Renal cortical epithelial cell (primary cell): ENCODE data around the gene TAF1B. TPM values are rescaled to one million over a fixed set of nuclear protein-coding genes. Genes with fewer than 3 reads are reported as not detected.
A peak's percentile ranks its signal among the peaks of the same experiment; 100 is the strongest.

Experiments used
- DNase-seq: peaks from one replicate; pipeline ENCODE4 v3.0.0-alpha.2; 2011; ENCODE audit warnings: low read depth
- total RNA-seq: library from RNA; depleted of rRNA; stranded (reverse); fragments of >200 nt; gene quantifications from 2 replicates; pipeline ENCODE4 v1.2.3, GENCODE V29; 2014

TAF1B gene
- total RNA-seq, result 30.5 and 37.7 TPM in 2 replicates

DNA sequence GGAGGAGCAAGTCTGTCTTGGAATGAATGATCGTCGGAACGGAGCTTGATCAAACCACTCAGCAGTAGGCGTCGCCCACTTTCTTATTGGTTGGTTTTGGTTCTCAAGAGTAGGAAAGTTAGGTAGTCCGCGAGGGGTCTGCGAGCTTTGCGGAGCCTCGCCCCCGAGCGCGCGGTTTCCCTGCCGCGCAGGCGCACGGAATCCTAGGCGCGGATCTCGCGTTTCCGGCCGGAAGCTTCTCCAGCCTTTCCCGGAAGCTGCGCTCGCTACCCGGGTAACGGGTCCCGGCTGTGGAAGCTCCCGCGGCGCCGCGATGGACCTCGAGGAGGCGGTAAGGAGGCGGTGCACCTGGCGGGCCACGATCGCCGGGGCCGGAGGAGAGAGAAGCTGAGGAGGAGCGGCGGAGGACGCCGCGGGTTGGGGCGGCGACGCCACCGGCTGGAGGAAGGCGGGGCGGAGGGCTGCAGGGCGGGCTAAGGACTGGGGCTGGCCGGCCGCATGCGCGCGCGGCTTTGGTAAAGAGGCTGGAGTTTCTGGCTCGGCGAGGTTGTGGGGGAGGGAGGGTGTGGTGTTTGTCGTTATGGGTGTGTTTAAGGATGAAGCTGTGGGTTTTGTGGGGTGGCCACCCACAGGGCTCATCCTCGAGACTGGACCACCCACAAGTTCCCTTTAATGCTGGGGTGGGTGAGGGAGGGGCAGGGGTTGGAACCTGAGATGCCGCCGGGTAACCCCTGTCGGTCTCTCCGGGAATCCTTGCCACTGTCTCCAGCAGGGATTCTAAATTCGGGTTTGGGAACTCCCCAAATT, at the start of gene TAF1B:
TAF1B (plus strand) TSS at position 246 of the 807 bp plus-strand sequence; CDS start at position 314, 68 bp downstream.
- peak; percentile 88 for DNase-seq

- no peak for DNase-seq
These were observed 49.2 kb upstream of the TAF1B start for GRCh38 chr2:9793918-9794717.

DNA sequence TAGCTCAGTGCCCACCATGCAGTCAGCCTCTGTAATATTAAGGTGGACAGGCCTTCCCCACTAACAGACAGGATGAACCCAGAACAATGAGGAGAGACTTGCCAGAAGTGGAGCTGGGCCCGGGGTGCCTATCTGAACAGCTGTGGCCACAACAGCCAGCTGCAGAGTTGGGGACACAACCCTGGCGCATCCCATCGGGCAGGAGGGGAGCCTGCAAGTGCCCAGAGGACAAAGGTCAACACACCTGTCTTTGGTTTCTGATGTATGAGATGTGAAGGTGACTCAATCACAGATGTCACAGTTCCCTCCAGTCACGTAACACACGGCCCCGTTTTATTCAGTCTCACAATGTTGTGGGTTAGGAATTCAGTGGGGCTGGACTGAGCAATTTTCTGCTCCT, 48.2 kb upstream of the TAF1B start:
- DNase-seq, result no peak

GRCh38 chr2:9796056-9797010, 46.9 kb upstream of the TAF1B start:
- DNase-seq, result no peak

- no peak for DNase-seq
These were observed 46.2 kb upstream of the TAF1B start for GRCh38 chr2:9797086-9797485.

DNA sequence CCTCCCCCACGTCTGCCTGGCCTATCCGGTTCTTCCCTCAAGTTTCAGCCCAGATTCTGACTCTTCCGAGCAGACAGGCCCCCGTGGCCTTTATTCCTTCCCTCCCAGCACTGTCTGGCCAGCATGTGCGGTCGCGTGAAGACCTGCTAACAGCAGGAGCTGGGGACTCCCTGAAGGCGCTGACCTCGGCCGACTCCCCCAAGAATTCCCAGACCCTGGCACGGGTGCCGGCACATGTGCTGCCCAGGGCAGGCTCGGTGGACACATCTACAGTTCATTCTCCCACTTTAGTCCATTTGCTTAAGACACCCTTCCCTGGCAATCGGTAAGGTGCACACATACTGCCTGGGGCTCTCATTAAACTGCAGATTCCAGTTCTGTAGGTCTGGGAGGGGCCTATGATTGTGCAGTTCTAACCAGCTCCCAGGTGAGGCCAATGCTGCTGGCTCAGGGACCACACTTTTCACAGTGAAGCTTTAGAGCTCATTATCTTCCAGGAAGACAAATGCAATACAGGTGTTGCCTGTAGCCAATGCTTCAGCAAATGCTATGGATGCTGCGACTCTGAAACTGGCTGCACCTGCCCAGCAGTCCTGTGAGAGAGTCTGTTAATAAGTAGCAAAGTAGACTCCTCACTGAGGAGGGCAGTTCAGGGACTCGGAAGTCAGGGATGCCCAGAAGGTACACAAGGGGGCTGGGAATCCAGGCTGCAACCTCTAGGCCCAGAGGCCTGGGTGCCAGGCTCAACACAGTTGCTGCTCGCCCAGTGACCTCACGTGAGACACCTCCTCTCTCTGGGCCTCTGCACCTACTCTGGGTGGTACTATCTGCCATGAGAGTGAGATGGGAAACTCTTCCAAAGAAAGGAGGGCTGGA, 45.4 kb upstream of the TAF1B start:
- peak; percentile 47 for DNase-seq

DNA sequence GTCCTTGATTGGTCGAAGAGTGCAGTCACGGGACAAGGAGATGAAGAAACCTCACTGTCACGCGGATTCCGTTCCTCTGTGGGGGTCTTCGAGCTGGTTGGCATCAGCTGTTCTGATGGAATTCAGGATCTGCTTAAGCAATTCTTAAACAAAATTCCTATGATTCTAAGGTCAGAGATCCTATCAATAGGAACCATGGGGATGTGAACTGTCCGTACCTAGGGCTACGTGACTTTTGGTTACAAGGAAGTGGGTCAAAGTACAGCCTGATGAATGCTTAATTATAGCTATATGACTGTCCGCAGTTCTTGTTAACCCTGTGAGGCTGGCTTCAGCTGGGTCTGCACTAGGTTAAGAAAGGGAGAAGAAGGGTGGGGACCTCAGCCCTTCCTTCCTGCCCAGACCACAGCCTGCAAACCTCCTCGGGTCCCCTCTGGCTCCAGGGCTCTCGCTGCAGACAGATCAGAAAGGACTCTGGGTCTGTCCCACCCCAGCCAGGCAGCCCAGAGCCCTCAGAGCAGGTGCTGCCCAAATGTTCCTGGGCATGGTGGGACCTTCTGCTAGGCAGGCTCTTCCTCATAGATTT, 44.2 kb upstream of the TAF1B start:
- no peak for DNase-seq

GRCh38 chr2:9799729-9800632, 43.3 kb upstream of the TAF1B start:
- peak; percentile 43 for DNase-seq

DNA sequence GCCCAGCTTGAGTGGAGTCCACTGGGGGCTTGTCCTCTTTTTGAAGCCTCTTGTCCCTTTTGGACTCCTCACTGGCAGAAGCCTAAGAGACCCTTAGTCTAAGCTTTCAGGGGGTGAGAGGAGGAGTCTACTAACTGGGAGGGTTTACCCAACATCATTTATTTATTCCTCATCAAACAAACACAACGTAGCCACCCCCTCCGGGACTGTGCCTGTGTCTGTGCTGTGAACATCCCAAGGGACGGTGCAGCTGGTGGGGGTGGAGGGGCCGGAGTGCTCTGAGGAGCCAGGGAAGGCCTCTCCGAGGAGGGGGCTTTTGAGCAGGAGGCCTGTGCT, 42.7 kb upstream of the TAF1B start:
- no peak for DNase-seq

- DNase-seq, result no peak
These were observed 42.1 kb upstream of the TAF1B start for GRCh38 chr2:9800975-9801726.

GRCh38 chr2:9802576-9802993, 40.7 kb upstream of the TAF1B start:
- no peak for DNase-seq

- no peak for DNase-seq
These were observed 40.1 kb upstream of the TAF1B start for GRCh38 chr2:9803023-9803805.

- no peak for DNase-seq
These were observed 37.6 kb upstream of the TAF1B start for GRCh38 chr2:9805435-9806297.

DNA sequence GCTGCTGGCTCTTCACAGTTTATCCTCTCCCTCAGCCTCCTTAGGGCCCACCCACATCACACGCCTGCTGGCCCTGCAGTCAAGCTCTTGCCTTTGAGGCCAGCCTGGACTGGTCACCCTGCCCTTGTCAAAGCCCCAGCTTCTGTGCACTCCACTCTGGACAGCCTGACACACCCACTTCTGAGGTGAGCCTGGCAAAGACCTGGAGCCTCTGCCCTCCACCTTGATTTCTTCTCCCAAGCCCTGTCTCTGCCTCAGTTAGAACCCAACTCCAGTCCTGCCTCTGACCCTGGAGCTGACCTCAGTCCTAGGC, 37.0 kb upstream of the TAF1B start:
- DNase-seq, result no peak

DNA sequence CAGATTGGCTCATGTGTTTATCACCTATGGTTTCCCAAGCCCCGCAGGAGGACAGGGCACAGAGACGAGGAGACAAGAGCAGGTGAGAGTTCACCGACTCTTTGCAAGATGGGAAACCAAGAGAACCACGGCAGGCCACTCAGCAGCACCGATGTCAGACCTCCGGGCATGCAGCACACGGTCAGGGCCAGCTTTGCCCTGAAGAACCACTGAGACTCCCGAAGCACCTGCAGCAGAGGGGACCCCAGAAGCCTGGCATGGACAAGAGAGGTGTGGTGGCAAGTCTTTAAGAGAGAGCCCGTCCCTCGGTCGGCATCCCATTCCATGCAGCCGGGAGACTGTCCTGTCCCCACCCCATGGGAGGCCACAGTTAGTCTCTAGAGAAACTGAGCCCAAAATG, 36.6 kb upstream of the TAF1B start:
- DNase-seq, result no peak

GRCh38 chr2:9807056-9807455, 36.2 kb upstream of the TAF1B start:
- DNase-seq, result no peak
